ENCODE data around the gene GRK6.

The GRK6 gene

GRCh38 chr5:177393990-177394389 lies 32.5 kb upstream of the GRK6 start:
- CTCF ChIA-PET, result interaction anchor here (0.9 to 35.1 kb wide), 4 partner anchors 2 to 107 kb away, joined by 3 to 853 read pairs (median 632); partner anchors contain the start of genes F12, PFN3, PRR7 and SLC34A1
- no peak for TF ChIP-seq CTCF (IDR thresholded peaks at IDR 0.05; ENCODE audit: insufficient read depth, low read length, missing control alignments)
- DNase-seq (ENCODE audit: low read depth, low spot score), result no peak
- no peak overlapping the region for H3K4me3 ChIP-seq (ENCODE audit: low read depth, low read length)
- POLR2A ChIA-PET, result no interaction called here

- DNase-seq (ENCODE audit: low read depth, low spot score), result no peak
- POLR2A ChIA-PET, result no interaction called here
- CTCF ChIA-PET, result interaction anchor here (9.4 to 35.1 kb wide), 3 partner anchors 0 to 51 kb away, joined by 412 to 853 read pairs (median 853); partner anchors contain the start of genes F12, PFN3, PRR7 and SLC34A1
- H3K4me3 ChIP-seq (ENCODE audit: low read depth, low read length), result no peak overlapping the region
- TF ChIP-seq CTCF (IDR thresholded peaks at IDR 0.05; ENCODE audit: insufficient read depth, low read length, missing control alignments), result no peak
Measured at GRCh38 chr5:177396078-177396477, 30.4 kb upstream of the GRK6 start.

GRCh38 chr5:177396807-177397206 lies 29.7 kb upstream of the GRK6 start:
- no peak for DNase-seq (ENCODE audit: low read depth, low spot score)
- H3K4me3 ChIP-seq (ENCODE audit: low read depth, low read length), result no peak overlapping the region
- no peak for TF ChIP-seq CTCF (IDR thresholded peaks at IDR 0.05; ENCODE audit: insufficient read depth, low read length, missing control alignments)
- POLR2A ChIA-PET, result no interaction called here
- CTCF ChIA-PET, result interaction anchor here (31.8 to 35.1 kb wide), 2 partner anchors 1 to 17 kb away, joined by 853 read pairs; partner anchors contain the start of genes F12, PFN3 and SLC34A1

- H3K4me3 ChIP-seq (ENCODE audit: low read depth, low read length), result no peak overlapping the region
- TF ChIP-seq CTCF (IDR thresholded peaks at IDR 0.05; ENCODE audit: insufficient read depth, low read length, missing control alignments), result no peak
- DNase-seq (ENCODE audit: low read depth, low spot score), result no peak
- ChIA-PET POLR2A (no interaction called here), CTCF (interaction anchor here (31.8 to 35.1 kb wide), 2 partner anchors 2 to 18 kb away, joined by 853 read pairs; partner anchors contain the start of genes F12, PFN3 and SLC34A1)
Measured at GRCh38 chr5:177397875-177398390, 28.5 kb upstream of the GRK6 start.

GRCh38 chr5:177399997-177400868 lies 26.2 kb upstream of the GRK6 start, which contains the start of gene PFN3:
Gene PFN3 (minus strand): TSS chr5:177400661. CDS start chr5:177400576, 85 bp downstream.
- ChIA-PET CTCF (interaction anchor here (4.1 to 31.8 kb wide), 5 partner anchors 16 to 286 kb away, joined by 29 to 853 read pairs (median 94); partner anchors contain the start of genes PRR7 and SLC34A1), POLR2A (no interaction called here)
- no peak for TF ChIP-seq CTCF (IDR thresholded peaks at IDR 0.05; ENCODE audit: insufficient read depth, low read length, missing control alignments)
- no peak within 1 kb of the TSS for H3K4me3 ChIP-seq (ENCODE audit: low read depth, low read length)
- no peak for DNase-seq (ENCODE audit: low read depth, low spot score)
